A673 (cell line): ENCODE measurements around the gene DIS3L2. TPM values are rescaled to one million over a fixed set of nuclear protein-coding genes. Genes with fewer than 3 reads are reported as not detected.
A peak's percentile ranks its signal among the peaks of the same experiment; 100 is the strongest.

Source experiments
- BruUV-seq: library from RNA; stranded (reverse); fragments of 400-500 nt; replicated peaks from 2 replicates; lab custom pipeline; 2021; lab: Mats Ljungman, UMichigan
- CTCF ChIA-PET: fragments of 300-600 bp; sonication (Branson Sonifier 250); formaldehyde crosslinking; loops from one replicate; lab custom pipeline; 2022; ENCODE audit warnings: antibody characterized with exemption; lab: Charles Lee
- POLR2A ChIA-PET: fragments of 300-600 bp; sonication (Branson Sonifier 250); formaldehyde crosslinking; loops from one replicate; lab custom pipeline; 2022; ENCODE audit warnings: antibody characterized with exemption; ENCODE audit not compliant: low non-redundant PET; lab: Charles Lee
- DNase-seq: peaks from one replicate; pipeline ENCODE4 v3.0.0-alpha.2; 2015; ENCODE audit warnings: low spot score
- H3K27ac ChIP-seq: fragments of 200-600 bp; sonication (generic); 2 replicates; pipeline ENCODE4 v1.5.1; 2016; ENCODE audit warnings: mixed run types, low read depth, mild to moderate bottlenecking, mixed read lengths, antibody characterized with exemption, low read length; ENCODE audit not compliant: poor library complexity, severe bottlenecking
- H3K27me3 ChIP-seq: fragments of 200-600 bp; sonication (generic); replicated peaks from 2 replicates; pipeline ENCODE4 v1.6.1; 2017; ENCODE audit warnings: mixed run types, low read depth, mild to moderate bottlenecking, mixed read lengths, antibody characterized with exemption, low read length; ENCODE audit not compliant: insufficient read depth, poor library complexity
- H3K36me3 ChIP-seq: fragments of 200-600 bp; sonication (generic); 2 replicates; pipeline ENCODE4 v1.6.1; 2016; ENCODE audit warnings: mixed run types, mild to moderate bottlenecking, mixed read lengths, antibody characterized with exemption, low read length; ENCODE audit not compliant: insufficient read depth, poor library complexity, severe bottlenecking
- H3K4me1 ChIP-seq: fragments of 200-600 bp; sonication (generic); 2 replicates; pipeline ENCODE4 v1.6.1; 2017; ENCODE audit warnings: mixed run types, mild to moderate bottlenecking, mixed read lengths, antibody characterized with exemption, low read length; ENCODE audit not compliant: insufficient read depth, poor library complexity, severe bottlenecking
- H3K4me3 ChIP-seq: fragments of 200-600 bp; sonication (generic); 2 replicates; pipeline ENCODE4 v1.5.1; 2016; ENCODE audit warnings: low read depth, mixed run types, mild to moderate bottlenecking, mixed read lengths, low read length; ENCODE audit not compliant: poor library complexity, severe bottlenecking
- H3K9me3 ChIP-seq: fragments of 200-600 bp; sonication (generic); 2 replicates; pipeline ENCODE4 v1.6.1; 2016; ENCODE audit warnings: mixed run types, low read depth, mild to moderate bottlenecking, mixed read lengths, antibody characterized with exemption, low read length; ENCODE audit not compliant: poor library complexity, severe bottlenecking
- EZH2 ChIP-seq: fragments of 200-600 bp; sonication (generic); IDR thresholded peaks from 2 replicates; pipeline ENCODE4 v1.6.1; 2017; ENCODE audit warnings: borderline replicate concordance, low read depth, mild to moderate bottlenecking, mixed read lengths, antibody characterized with exemption, low read length; ENCODE audit not compliant: poor library complexity, severe bottlenecking
- intact Hi-C: fragments of 100-400 bp; cut with micrococcal nuclease; formaldehyde crosslinking; loops from one replicate; pipeline ENCODE4 v1.10.0; 2022; ENCODE audit not compliant: unreplicated experiment
- total RNA-seq: library from RNA; stranded (reverse); gene quantifications from 2 replicates; pipeline ENCODE4 v1.2.3, GENCODE V29; 2021
- TF ChIP-seq, protein P1 (sequence below): fragments of 300-800, 200-600 bp; sonication (generic); conservative IDR thresholded peaks from 2 replicates; pipeline ENCODE4 v1.5.1; 2017; ENCODE audit warnings: low read depth, mild to moderate bottlenecking, antibody characterized with exemption, low read length, moderate library complexity, mixed read lengths

The DIS3L2 gene
- total RNA-seq, 1 experiment from 2014 or later: 38.7 TPM

DNA sequence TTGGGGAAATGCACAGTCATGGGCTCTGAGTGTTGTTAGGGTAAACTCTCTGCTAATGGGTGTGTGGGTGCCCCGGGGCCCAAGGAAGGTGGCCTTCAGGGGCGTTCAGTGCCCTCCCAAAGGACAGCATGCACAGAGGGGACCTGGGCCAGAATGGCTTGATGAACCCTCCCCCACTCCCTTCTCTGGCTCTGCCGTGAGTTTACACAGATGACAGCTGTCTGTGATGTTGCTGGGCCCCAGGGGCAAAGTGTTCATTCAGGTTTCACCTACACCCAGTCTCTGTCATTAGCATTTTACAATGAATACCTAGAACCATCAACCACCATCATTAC, 38.5 kb upstream of the DIS3L2 start:
- peaks cover 37% of the 10 kb centered on the region for H3K27me3 ChIP-seq
- no peak for TF ChIP-seq EZH2
- TF ChIP-seq, protein P1, sequence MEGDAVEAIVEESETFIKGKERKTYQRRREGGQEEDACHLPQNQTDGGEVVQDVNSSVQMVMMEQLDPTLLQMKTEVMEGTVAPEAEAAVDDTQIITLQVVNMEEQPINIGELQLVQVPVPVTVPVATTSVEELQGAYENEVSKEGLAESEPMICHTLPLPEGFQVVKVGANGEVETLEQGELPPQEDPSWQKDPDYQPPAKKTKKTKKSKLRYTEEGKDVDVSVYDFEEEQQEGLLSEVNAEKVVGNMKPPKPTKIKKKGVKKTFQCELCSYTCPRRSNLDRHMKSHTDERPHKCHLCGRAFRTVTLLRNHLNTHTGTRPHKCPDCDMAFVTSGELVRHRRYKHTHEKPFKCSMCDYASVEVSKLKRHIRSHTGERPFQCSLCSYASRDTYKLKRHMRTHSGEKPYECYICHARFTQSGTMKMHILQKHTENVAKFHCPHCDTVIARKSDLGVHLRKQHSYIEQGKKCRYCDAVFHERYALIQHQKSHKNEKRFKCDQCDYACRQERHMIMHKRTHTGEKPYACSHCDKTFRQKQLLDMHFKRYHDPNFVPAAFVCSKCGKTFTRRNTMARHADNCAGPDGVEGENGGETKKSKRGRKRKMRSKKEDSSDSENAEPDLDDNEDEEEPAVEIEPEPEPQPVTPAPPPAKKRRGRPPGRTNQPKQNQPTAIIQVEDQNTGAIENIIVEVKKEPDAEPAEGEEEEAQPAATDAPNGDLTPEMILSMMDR: no peak
- CTCF ChIA-PET: no interaction called here

DNA sequence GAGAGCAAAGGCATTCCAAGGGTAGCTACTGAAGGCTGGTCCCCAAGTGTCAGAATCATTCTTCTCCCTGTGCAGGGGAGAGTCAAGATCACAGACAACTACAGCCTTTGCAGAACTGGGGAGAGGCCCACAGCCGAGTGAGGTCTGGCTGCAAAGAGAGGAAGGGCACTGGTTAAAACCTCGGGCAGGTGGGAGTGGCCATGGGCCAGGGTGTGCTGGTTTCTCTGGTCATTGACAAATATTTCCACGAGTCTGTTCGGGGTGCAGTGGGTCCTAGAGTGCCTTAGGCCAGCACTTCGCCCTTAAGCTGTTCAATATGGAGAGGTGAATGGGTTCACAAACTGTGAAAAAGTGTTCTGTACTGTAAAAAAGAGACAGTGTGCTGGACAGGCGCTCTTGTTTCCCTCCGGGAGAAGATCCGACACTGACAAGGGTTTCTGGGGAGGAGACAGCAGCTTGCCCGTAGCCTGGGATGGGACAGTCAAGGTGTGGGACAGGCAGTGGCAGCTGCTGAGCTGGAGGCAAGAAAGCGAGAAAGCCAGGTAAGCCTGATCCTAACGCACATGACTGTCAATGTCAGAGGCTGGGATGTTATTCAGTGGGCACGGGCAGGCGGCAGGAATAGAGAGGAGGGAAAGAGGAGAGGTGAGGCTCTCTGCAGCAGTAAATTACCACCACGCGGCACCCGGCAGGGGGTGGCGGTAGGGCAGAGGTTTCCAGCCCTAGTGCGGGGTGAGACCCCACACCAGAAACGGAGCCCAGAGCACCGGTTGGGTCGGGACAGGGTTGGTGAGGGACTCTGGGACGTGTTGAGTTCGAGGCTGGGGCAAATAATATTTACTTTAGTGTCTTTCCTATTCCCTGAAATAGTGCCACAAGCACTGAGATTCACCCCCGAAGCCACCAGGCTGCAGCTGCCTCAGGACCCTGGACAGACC, 37.3 kb upstream of the DIS3L2 start:
- POLR2A ChIA-PET: no interaction called here
- no peak overlapping the region for H3K4me3 ChIP-seq

More for the DNA sequence above, 38.5 kb upstream of the DIS3L2 start:
- no peaks in the 10 kb centered on the region for H3K36me3 ChIP-seq
- DNase-seq: no peak
- no peak overlapping the region for H3K4me3 ChIP-seq
- no peak overlapping the region for H3K27ac ChIP-seq
- intact Hi-C loops: loop anchor here (5.0 to 10.0 kb wide), 2 partner anchors 309 to 372 kb away; no protein-coding TSS in a partner anchor
- no peaks in the 10 kb centered on the region for H3K9me3 ChIP-seq
- BruUV-seq: no TSS peak
- POLR2A ChIA-PET: no interaction called here
- peaks cover 14% of the 10 kb centered on the region for H3K4me1 ChIP-seq

DNA sequence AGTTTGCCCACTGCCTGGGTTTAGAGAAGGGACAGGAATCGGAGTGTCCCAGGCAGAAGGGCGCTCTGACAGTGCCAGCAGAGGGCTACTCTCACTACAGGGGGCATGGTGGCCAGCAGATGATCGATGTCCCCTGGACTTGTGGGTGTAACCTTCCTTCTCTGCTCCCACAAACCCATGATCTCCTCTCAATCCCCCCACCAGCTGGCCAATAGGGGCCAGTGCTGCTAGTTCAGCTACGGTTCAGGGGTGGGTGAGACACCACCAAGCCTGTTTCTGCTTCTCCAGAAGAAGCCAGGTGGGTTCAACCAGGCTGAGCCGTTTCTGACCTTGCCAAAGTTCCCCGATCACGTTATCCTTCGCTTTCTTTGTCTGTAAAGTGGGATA, 36.6 kb upstream of the DIS3L2 start:
- Histone ChIP-seq H3K9me3 (no peaks in the 10 kb centered on the region), H3K36me3 (no peaks in the 10 kb centered on the region), H3K4me3 (peak overlapping the region; percentile 46), H3K27me3 (peaks cover 41% of the 10 kb centered on the region), H3K27ac (no peak overlapping the region), H3K4me1 (peaks cover 14% of the 10 kb centered on the region)
- TF ChIP-seq, protein P1: no peak
- TF ChIP-seq EZH2: no peak
- CTCF ChIA-PET: interaction anchor here (1.1 to 1.3 kb wide), 2 partner anchors 217 to 367 kb away, joined by 6 to 11 read pairs; no protein-coding TSS in a partner anchor
- no TSS peak for BruUV-seq
- intact Hi-C loops: loop anchor here (1.0 to 10.0 kb wide), 4 partner anchors 217 to 400 kb away; no protein-coding TSS in a partner anchor
- DNase-seq: no peak
- POLR2A ChIA-PET: no interaction called here

More for the DNA sequence above, 37.3 kb upstream of the DIS3L2 start:
- no peaks in the 10 kb centered on the region for H3K9me3 ChIP-seq
- no peaks in the 10 kb centered on the region for H3K36me3 ChIP-seq
- H3K4me1 ChIP-seq: peaks cover 14% of the 10 kb centered on the region
- intact Hi-C loops: loop anchor here (5.0 to 10.0 kb wide), 2 partner anchors 308 to 371 kb away; no protein-coding TSS in a partner anchor
- no TSS peak for BruUV-seq
- DNase-seq: no peak
- H3K27me3 ChIP-seq: peaks cover 41% of the 10 kb centered on the region
- H3K27ac ChIP-seq: no peak overlapping the region
- TF ChIP-seq, protein P1: no peak
- no peak for TF ChIP-seq EZH2
- CTCF ChIA-PET: interaction anchor here (0.5 to 1.3 kb wide), 3 partner anchors 163 to 368 kb away, joined by 3 to 11 read pairs (median 6); no protein-coding TSS in a partner anchor
